ENCODE data around the gene LOC101059915.

LOC101059915 gene

GRCh38 chrX:71659342-71659741 is 8.0 kb upstream of the LOC101059915 start:
- 69 to 80% methylated on average over 3 of the region's 3 CpGs for WGBS, 2 donors

GRCh38 chrX:71659959-71660358 is 7.4 kb upstream of the LOC101059915 start:
- no peaks in the 10 kb centered on the region for H3K36me3 ChIP-seq (ENCODE audit: control insufficient read depth in 4 of 4, insufficient read depth in 4 of 4, low read length in 4 of 4)
- TF ChIP-seq CTCF (IDR thresholded peaks at IDR 0.05; ENCODE audit: control extremely low read depth, extremely low read depth) = no peak
- no peak overlapping the region for H3K4me3 ChIP-seq
- H3K27ac ChIP-seq (ENCODE audit: low read depth in 1 of 2, low read length in 1 of 2) = no peak overlapping the region
- no peaks in the 10 kb centered on the region for H3K4me1 ChIP-seq (ENCODE audit: control insufficient read depth in 5 of 5, insufficient read depth in 5 of 5, low read length in 5 of 5)
- no peak for ATAC-seq (ENCODE audit: insufficient read depth, low FRiP score)
- 80 to 92% methylated on average over 1 to 6 of the region's 6 CpGs for WGBS, 2 donors
- no peak for DNase-seq
- H3K9ac ChIP-seq (ENCODE audit: insufficient read depth in 1 of 2, low read length in 2 of 2) = no peak overlapping the region
- H3K9me3 ChIP-seq (ENCODE audit: control insufficient read depth in 4 of 4, insufficient read depth in 3 of 4, low read length in 3 of 4) = peaks cover 0 to 2% (median 0%) of the 10 kb centered on the region in 4 donors
- H3K27me3 ChIP-seq (ENCODE audit: control insufficient read depth in 3 of 3, insufficient read depth in 3 of 3, low read length in 2 of 3) = no peaks in the 10 kb centered on the region

More at GRCh38 chrX:71659342-71659741, 8.0 kb upstream of the LOC101059915 start:
- DNase-seq (no peak), ATAC-seq (ENCODE audit: insufficient read depth, low FRiP score) (no peak)
- H3K27ac ChIP-seq (ENCODE audit: low read depth in 1 of 2, low read length in 1 of 2) = no peak overlapping the region
- no peaks in the 10 kb centered on the region for H3K36me3 ChIP-seq (ENCODE audit: control insufficient read depth in 4 of 4, insufficient read depth in 4 of 4, low read length in 4 of 4)
- no peak overlapping the region for H3K4me3 ChIP-seq
- H3K4me1 ChIP-seq (ENCODE audit: control insufficient read depth in 5 of 5, insufficient read depth in 5 of 5, low read length in 5 of 5) = no peaks in the 10 kb centered on the region
- H3K9ac ChIP-seq (ENCODE audit: insufficient read depth in 1 of 2, low read length in 2 of 2) = no peak overlapping the region
- no peaks in the 10 kb centered on the region for H3K27me3 ChIP-seq (ENCODE audit: control insufficient read depth in 3 of 3, insufficient read depth in 3 of 3, low read length in 2 of 3)
- TF ChIP-seq CTCF (IDR thresholded peaks at IDR 0.05; ENCODE audit: control extremely low read depth, extremely low read depth) = no peak
- peaks cover 0 to 2% (median 0%) of the 10 kb centered on the region in 4 donors for H3K9me3 ChIP-seq (ENCODE audit: control insufficient read depth in 4 of 4, insufficient read depth in 3 of 4, low read length in 3 of 4)

GRCh38 chrX:71660562-71661416 is 6.6 kb upstream of the LOC101059915 start:
- H3K9me3 ChIP-seq (ENCODE audit: control insufficient read depth in 4 of 4, insufficient read depth in 3 of 4, low read length in 3 of 4) = peaks cover 0 to 2% (median 0%) of the 10 kb centered on the region in 4 donors
- TF ChIP-seq CTCF (IDR thresholded peaks at IDR 0.05; ENCODE audit: control extremely low read depth, extremely low read depth) = no peak
- no peak for DNase-seq
- H3K36me3 ChIP-seq (ENCODE audit: control insufficient read depth in 4 of 4, insufficient read depth in 4 of 4, low read length in 4 of 4) = no peaks in the 10 kb centered on the region
- WGBS, 2 donors = 84 to 93% methylated on average over 16 to 22 of the region's 22 CpGs
- H3K4me3 ChIP-seq = no peak overlapping the region
- no peaks in the 10 kb centered on the region for H3K27me3 ChIP-seq (ENCODE audit: control insufficient read depth in 3 of 3, insufficient read depth in 3 of 3, low read length in 2 of 3)
- no peaks in the 10 kb centered on the region for H3K4me1 ChIP-seq (ENCODE audit: control insufficient read depth in 5 of 5, insufficient read depth in 5 of 5, low read length in 5 of 5)
- H3K9ac ChIP-seq (ENCODE audit: insufficient read depth in 1 of 2, low read length in 2 of 2) = no peak overlapping the region
- no peak for ATAC-seq (ENCODE audit: insufficient read depth, low FRiP score)
- H3K27ac ChIP-seq (ENCODE audit: low read depth in 1 of 2, low read length in 1 of 2) = no peak overlapping the region

All from lung (tissue), 11 donors.